Kidney (tissue), 14 donors: ENCODE data around the gene GFRA1. TPM values are rescaled to one million over a fixed set of nuclear protein-coding genes. Genes with fewer than 3 reads are reported as not detected.

Experiments used
- DNase-seq, 5 donors: peaks; one replicate each; pipeline ENCODE4 v3.0.0-alpha.2; 2013 to 2020
- FAIRE-seq: peaks from 2 replicates; lab custom pipeline; 2012; peaks lifted over from hg19 to GRCh38; lab: Jason Lieb, UNC
- H3K27ac ChIP-seq, 2 donors: one replicate each; pipeline ENCODE4 v1.7.0; 2013; ENCODE audit warnings: low read depth in 2 of 2, low read length in 2 of 2, inconsistent platforms in 1 of 2
- H3K27me3 ChIP-seq: one replicate; pipeline ENCODE4 v1.7.1; 2013; ENCODE audit warnings: low read length, inconsistent platforms; ENCODE audit not compliant: control insufficient read depth, insufficient read depth
- H3K36me3 ChIP-seq, 3 donors: one replicate each; pipeline versions ENCODE4 v1.7.0 to v1.7.1; 2013; ENCODE audit warnings: low read length in 3 of 3, control low read depth in 1 of 3, inconsistent platforms in 1 of 3; ENCODE audit not compliant: insufficient read depth in 3 of 3, control insufficient read depth in 2 of 3
- H3K4me1 ChIP-seq, 3 donors: one replicate each; pipeline versions ENCODE4 v1.7.0 to v1.7.1; 2013; ENCODE audit warnings: low read length in 3 of 3, inconsistent platforms in 1 of 3, low read depth in 1 of 3; ENCODE audit not compliant: control insufficient read depth in 2 of 3, insufficient read depth in 2 of 3
- H3K4me3 ChIP-seq, 3 donors: one replicate each; pipeline versions ENCODE4 v1.7.0 to v1.8.1; 2013; ENCODE audit warnings: low read length in 3 of 3, control low read depth in 1 of 3, inconsistent platforms in 1 of 3
- H3K9ac ChIP-seq, 3 donors: one replicate each; pipeline versions ENCODE4 v1.7.0 to v1.7.1; 2013; ENCODE audit warnings: low read length in 3 of 3, control low read depth in 1 of 3, inconsistent platforms in 1 of 3
- H3K9me3 ChIP-seq, 3 donors: one replicate each; pipeline versions ENCODE4 v1.7.0 to v1.7.1; 2013; ENCODE audit warnings: low read length in 3 of 3, control low read depth in 1 of 3, inconsistent platforms in 1 of 3; ENCODE audit not compliant: control insufficient read depth in 2 of 3, insufficient read depth in 1 of 3
- CTCF ChIP-seq: IDR thresholded peaks from 3 replicates; pipeline ENCODE4 v1.5.1; 2012; ENCODE audit warnings: mild to moderate bottlenecking, moderate library complexity, borderline replicate concordance; ENCODE audit not compliant: insufficient read depth; ENCODE audit errors: extremely low read depth
- intact Hi-C: fragments of 100-400 bp; cut with DNase I; formaldehyde crosslinking; loops from one replicate; pipeline ENCODE4 v1.11.1; 2022
- polyA plus RNA-seq: library from polyadenylated mRNA; stranded (reverse); fragments of 350-450 nt; fragmentation: Illumina TruSeq; extraction: RNeasy Lipid Tissue Mini Kit (QIAGEN cat#74804); gene quantifications from one replicate; pipeline ENCODE4 v1.2.3, GENCODE V29; 2014; ENCODE audit warnings: low read depth, low replicate concordance; ENCODE audit not compliant: insufficient read depth
- total RNA-seq: library from RNA; stranded (reverse); fragmentation: NEBNext Ultra II Directional; extraction: Animal tissue kit (Norgen Biotek cat#: 25700); gene quantifications from one replicate; pipeline ENCODE4 v1.2.1, GENCODE V29; 2021
- donor health status: control.
- donor health status: control.
- donor health status: control.
- donor health status: control.
- donor health status: control.
- donor health status: DM: yes; HTN: yes; CAD: no.
- donor health status: Normal renal cell carcinoma (clear cell type).

The GFRA1 gene
- total and polyA plus RNA-seq, 2 donors from 2014 or later = 3.0 to 22.3 TPM

GRCh38 chr10:116082206-116082605 lies 190.8 kb downstream of the GFRA1 start:
- Histone ChIP-seq H3K4me1 (no peaks in the 10 kb centered on the region), H3K27ac (no peak overlapping the region), H3K9ac (no peak overlapping the region), H3K4me3 (no peak overlapping the region), H3K27me3 (no peaks in the 10 kb centered on the region), H3K9me3 (no peaks in the 10 kb centered on the region), H3K36me3 (no peaks in the 10 kb centered on the region)
- intact Hi-C loops = no loop called here
- FAIRE-seq = no peak
- no peak for DNase-seq
- no peak for TF ChIP-seq CTCF

DNA sequence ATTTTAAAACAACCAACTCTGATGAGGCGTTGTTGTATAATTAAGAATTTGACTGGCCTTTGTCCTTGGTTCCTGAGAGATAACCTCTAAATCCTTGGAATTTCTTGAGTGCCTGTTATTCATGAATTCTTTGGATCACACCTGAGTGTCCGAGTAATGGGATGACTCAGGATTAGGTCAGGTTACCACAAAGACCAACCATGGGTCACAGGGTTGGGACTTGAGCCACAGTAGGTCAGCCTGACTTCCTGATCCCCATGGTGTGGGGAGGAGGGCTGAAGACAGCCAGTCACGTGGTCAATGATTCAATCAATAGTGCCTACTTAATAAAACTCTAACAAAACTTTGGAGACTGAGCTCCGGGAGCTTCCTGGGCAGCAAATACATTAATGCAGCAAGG lies 192.5 kb downstream of the GFRA1 start:
- intact Hi-C loops = no loop called here
- Histone ChIP-seq H3K27ac (no peak overlapping the region), H3K4me3 (no peak overlapping the region), H3K4me1 (no peaks in the 10 kb centered on the region), H3K27me3 (no peaks in the 10 kb centered on the region), H3K9me3 (no peaks in the 10 kb centered on the region), H3K9ac (no peak overlapping the region), H3K36me3 (no peaks in the 10 kb centered on the region)
- FAIRE-seq (no peak), DNase-seq (no peak)
- TF ChIP-seq CTCF = no peak

DNA sequence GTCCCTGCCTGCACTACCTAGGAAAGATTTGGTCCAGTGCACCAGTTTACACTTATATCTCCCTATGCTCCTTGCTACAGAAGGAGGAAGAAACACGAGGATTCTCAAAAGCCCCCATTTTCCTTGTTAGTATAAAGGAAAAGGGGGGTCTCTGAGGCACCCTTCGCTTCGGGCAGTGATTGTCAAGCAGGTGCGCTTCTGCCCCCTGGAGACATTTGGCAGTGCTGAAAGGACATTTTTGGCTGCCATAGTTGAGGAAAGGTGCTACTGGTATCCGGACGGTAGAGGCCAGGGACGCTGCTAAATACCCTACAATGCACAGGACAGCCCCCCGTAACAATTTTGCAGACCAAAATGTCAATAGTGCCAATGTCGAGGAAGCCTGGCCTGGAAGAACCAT lies 193.7 kb downstream of the GFRA1 start:
- FAIRE-seq = no peak
- Histone ChIP-seq H3K4me1 (no peaks in the 10 kb centered on the region), H3K4me3 (no peak overlapping the region), H3K27ac (no peak overlapping the region), H3K9me3 (no peaks in the 10 kb centered on the region), H3K36me3 (no peaks in the 10 kb centered on the region), H3K27me3 (no peaks in the 10 kb centered on the region), H3K9ac (no peak overlapping the region)
- TF ChIP-seq CTCF = no peak
- no peak for DNase-seq
- intact Hi-C loops = no loop called here

DNA sequence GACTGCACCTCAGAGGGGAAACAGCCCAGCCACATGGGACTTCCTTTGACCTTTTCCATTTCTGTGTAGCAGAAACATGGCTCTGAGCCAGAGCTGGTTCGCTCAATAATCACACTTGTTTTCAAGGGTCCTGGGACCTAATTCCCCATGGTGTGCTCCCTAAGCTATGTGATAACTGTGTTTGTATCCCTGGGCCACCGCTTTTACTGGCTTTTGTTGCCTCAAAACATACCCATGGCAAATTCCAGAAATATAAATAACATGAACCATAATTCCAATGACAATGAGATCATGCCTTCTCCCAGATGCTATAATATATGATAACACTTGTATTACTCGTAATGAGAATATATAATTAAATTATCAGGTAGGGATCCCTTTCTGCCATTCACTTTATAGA lies 196.4 kb downstream of the GFRA1 start:
- intact Hi-C loops = no loop called here
- Histone ChIP-seq H3K4me3 (no peak overlapping the region), H3K27ac (no peak overlapping the region), H3K9ac (no peak overlapping the region), H3K36me3 (no peaks in the 10 kb centered on the region), H3K9me3 (no peaks in the 10 kb centered on the region), H3K4me1 (no peaks in the 10 kb centered on the region), H3K27me3 (no peaks in the 10 kb centered on the region)
- DNase-seq (no peak), FAIRE-seq (no peak)
- no peak for TF ChIP-seq CTCF
